Right ventricle myocardium inferior (tissue), 1 donor: ENCODE data around the gene TNRC18. TPM values are rescaled to one million over a fixed set of nuclear protein-coding genes. Genes with fewer than 3 reads are reported as not detected.

Experiments used
- ATAC-seq: fragments of 200-7000 bp; cut with Tn5 transposase; one replicate; pipeline ENCODE4 v1.9.1; 2020; ENCODE audit warnings: mild to moderate bottlenecking, moderate library complexity
- DNase-seq: peaks from one replicate; pipeline ENCODE4 v3.0.0; 2021; ENCODE audit errors: missing footprints
- intact Hi-C: fragments of 100-400 bp; cut with DNase I; formaldehyde crosslinking; loops from one replicate; pipeline ENCODE4 v1.11.0; 2022
- total RNA-seq: library from RNA; stranded (reverse); fragmentation: NEBNext Ultra II Directional; extraction: Animal tissue kit (Norgen Biotek cat#: 25700); gene quantifications from one replicate; pipeline ENCODE4 v1.2.1, GENCODE V29; 2021
- donor health status: DM: no; HTN: yes; CAD: no; lungs with severe emphysema.

TNRC18 gene
- total RNA-seq, 1 donor from 2014 or later: 34.8 TPM

- intact Hi-C loops: no loop called here
- no peak for ATAC-seq
- DNase-seq: no peak
Measured at GRCh38 chr7:5453566-5454075, 30.0 kb upstream of the TNRC18 start.

GRCh38 chr7:5452937-5453540, 29.4 kb upstream of the TNRC18 start:
- ATAC-seq: peak; percentile 21
- intact Hi-C loops: no loop called here
- peak; percentile 74 for DNase-seq

GRCh38 chr7:5452470-5452899, 28.9 kb upstream of the TNRC18 start:
- ATAC-seq (no peak), DNase-seq (peak; percentile 41)
- intact Hi-C loops: no loop called here

GRCh38 chr7:5451391-5451790, 27.8 kb upstream of the TNRC18 start:
- DNase-seq: peak; percentile 26
- no peak for ATAC-seq
- intact Hi-C loops: loop anchor here (1.0 kb wide), 1 partner anchor 211 kb away; no protein-coding TSS in a partner anchor

GRCh38 chr7:5450549-5451327, 27.1 kb upstream of the TNRC18 start:
- DNase-seq (peak; percentile 76), ATAC-seq (peak; percentile 66)
- intact Hi-C loops: loop anchor here (1.0 kb wide), 2 partner anchors 84 to 210 kb away; no protein-coding TSS in a partner anchor

GRCh38 chr7:5448378-5449037, 24.9 kb upstream of the TNRC18 start:
- peak; percentile 11 for DNase-seq
- intact Hi-C loops: no loop called here
- no peak for ATAC-seq

- DNase-seq (peak; percentile 65), ATAC-seq (no peak)
- intact Hi-C loops: no loop called here
Measured at GRCh38 chr7:5445981-5446594, 22.5 kb upstream of the TNRC18 start.

- ATAC-seq (no peak), DNase-seq (no peak)
- intact Hi-C loops: no loop called here
Measured at GRCh38 chr7:5443678-5444077, 20.0 kb upstream of the TNRC18 start.

- ATAC-seq (no peak), DNase-seq (peak; percentile 22)
- intact Hi-C loops: no loop called here
Measured at GRCh38 chr7:5442757-5443305, 19.2 kb upstream of the TNRC18 start.

- intact Hi-C loops: no loop called here
Measured at GRCh38 chr7:5441840-5442503, 18.3 kb upstream of the TNRC18 start.

GRCh38 chr7:5439572-5440496, 16.2 kb upstream of the TNRC18 start:
- no peak for ATAC-seq
- intact Hi-C loops: no loop called here
- DNase-seq: peak; percentile 41

More at GRCh38 chr7:5441840-5442503, 18.3 kb upstream of the TNRC18 start:
- ATAC-seq: no peak
- peak; percentile 60 for DNase-seq

GRCh38 chr7:5439209-5439571, 15.6 kb upstream of the TNRC18 start:
- DNase-seq (no peak), ATAC-seq (no peak)
- intact Hi-C loops: no loop called here

GRCh38 chr7:5437987-5438386, 14.4 kb upstream of the TNRC18 start:
- intact Hi-C loops: no loop called here
- ATAC-seq (peak; percentile 75), DNase-seq (peak; percentile 74)

- intact Hi-C loops: no loop called here
- ATAC-seq (no peak), DNase-seq (no peak)
Measured at GRCh38 chr7:5437348-5437892, 13.8 kb upstream of the TNRC18 start.

- peak; percentile 9 for DNase-seq
- ATAC-seq: no peak
- intact Hi-C loops: no loop called here
Measured at GRCh38 chr7:5436003-5436678, 12.5 kb upstream of the TNRC18 start.

GRCh38 chr7:5435291-5436002, 11.8 kb upstream of the TNRC18 start:
- ATAC-seq (no peak), DNase-seq (peak; percentile 25)
- intact Hi-C loops: no loop called here
